GM19397 (cell line): ENCODE results near the gene TBPL1.

Source experiments
- ATAC-seq: cut with Tn5 transposase; IDR thresholded peaks from one replicate; pipeline ENCODE4 v1.9.1; 2021; ENCODE audit warnings: mild to moderate bottlenecking, moderate library complexity; ENCODE audit not compliant: unreplicated experiment

TBPL1 gene

DNA sequence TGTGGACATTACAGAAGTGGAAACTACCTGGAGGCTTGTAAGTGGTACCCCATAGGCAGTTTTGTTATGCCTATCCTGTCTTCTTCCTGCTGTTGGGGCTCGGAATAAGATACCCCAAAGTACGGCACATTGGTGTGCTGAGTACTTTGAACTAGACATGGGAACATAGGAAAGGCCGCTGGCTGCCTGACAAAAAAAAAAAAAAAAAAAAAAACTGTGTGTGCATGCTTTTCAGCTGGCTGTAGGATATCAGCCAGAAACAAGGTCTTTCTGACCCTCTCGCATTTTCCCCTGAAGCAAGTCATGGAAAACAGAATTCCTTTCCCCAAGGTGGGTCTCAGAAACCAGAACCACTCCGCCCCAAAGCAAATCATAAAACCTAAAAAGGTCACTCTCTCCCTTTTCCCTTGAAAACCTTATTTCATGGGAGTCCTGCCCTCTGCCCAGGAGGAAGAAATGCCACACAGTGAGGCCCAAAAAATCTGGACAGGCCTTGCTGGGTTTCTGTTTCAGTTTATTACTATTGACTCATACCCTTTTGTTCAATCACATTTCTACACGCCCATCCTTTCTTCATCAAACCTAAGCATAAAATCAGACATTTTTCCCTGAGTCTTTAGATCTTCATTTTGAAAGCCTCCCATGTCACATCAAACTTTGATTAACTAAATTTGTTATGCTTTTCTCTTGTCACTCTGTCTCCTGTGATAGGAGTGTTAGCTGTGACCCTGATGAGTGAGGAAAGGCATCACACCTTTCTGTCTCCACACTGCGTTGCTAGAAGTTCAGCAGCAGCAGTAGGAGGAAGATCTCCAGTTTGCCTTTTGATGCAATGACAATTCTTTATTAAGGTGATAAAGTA is 82.2 kb downstream of the TBPL1 start:
- ATAC-seq: peak; percentile 23

DNA sequence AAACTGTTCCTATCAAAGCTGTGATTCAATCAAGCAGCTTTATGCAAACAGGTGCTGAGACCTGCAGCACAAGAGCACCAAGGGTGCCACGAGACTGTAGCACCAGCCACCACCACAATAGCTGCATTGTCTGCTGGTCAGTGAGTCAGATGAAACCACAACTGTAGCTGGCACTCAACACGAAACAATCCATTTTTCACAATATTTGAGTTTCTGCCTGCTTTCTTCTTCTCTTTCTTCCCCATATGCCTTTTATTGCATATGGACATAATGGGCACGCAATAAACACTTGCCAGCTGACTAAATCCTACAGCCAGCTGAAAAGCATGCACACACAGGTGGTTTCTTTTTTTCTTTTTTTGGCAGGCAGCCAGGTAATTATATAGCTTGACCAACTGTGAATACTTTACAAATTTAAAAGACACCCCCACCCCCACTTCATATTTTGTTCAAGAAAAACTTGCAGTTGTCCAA is 82.8 kb downstream of the TBPL1 start:
- peak; percentile 62 for ATAC-seq

DNA sequence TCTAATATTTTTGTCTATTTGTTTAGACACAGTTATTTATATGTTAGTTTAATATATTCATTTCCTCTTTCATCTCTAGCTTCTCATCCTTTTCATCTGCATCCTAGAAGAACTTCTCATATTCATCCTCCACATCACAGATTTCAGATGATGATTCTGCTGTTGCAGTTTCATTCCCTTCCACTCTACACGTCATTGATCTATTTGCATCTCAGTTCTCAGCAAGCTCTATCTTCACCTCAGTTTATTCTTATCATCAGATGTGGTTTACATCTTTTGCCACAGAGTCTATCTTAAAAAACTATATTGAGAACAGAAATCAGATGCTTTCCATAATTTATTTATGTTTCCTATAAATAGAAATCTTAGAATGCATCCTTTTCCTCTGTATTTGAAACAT is 86.1 kb downstream of the TBPL1 start:
- ATAC-seq: no peak
